SK-N-SH (cell line): ENCODE measurements around the gene TGM2. TPM values are rescaled to one million over a fixed set of nuclear protein-coding genes. Genes with fewer than 3 reads are reported as not detected.

Experiments used
- CTCF ChIA-PET: fragments of 300-600, 350-600 bp; formaldehyde crosslinking; extraction: SDS; loops from one replicate; lab custom pipeline; 2021; lab: Yijun Ruan, JAX
- POLR2A ChIA-PET: fragments of 350-600 bp; sonication (Branson Sonifier 250); formaldehyde crosslinking; extraction: SDS; loops from one replicate; lab custom pipeline; 2020; ENCODE audit warnings: antibody characterized with exemption, inconsistent platforms; lab: Yijun Ruan, JAX
- DNase-seq: peaks from one replicate; pipeline ENCODE4 v3.0.0; 2012
- H2AFZ ChIP-seq: fragments of 200-600 bp; sonication (generic); 2 replicates; pipeline ENCODE4 v1.8.1; 2016; ENCODE audit warnings: antibody characterized with exemption, mild to moderate bottlenecking, low read depth
- H3F3A ChIP-seq: fragments of 200-600 bp; sonication (generic); replicated peaks from 2 replicates; pipeline ENCODE3; 2016; ENCODE audit warnings: antibody characterized with exemption, mild to moderate bottlenecking; ENCODE audit not compliant: insufficient read depth
- H3K27ac ChIP-seq, 2 experiments: fragments of 200-500 bp in 1 of 2; fragments of 200-600 bp in 1 of 2; sonication (Bioruptor generic) in 1 of 2; sonication (generic), shearing (Covaris generic) in 1 of 2; 2 replicates each; pipeline versions ENCODE4 v1.5.1 to v1.6.1; 2014 to 2016; ENCODE audit warnings: low read depth in 2 of 2, inconsistent platforms in 1 of 2, low read length in 1 of 2, mild to moderate bottlenecking in 1 of 2, mixed read lengths in 1 of 2
- H3K27me3 ChIP-seq: fragments of 200-600 bp; sonication (generic), shearing (Covaris generic); 2 replicates; pipeline ENCODE4 v1.6.1; 2016; ENCODE audit warnings: mixed run types; ENCODE audit not compliant: insufficient read depth
- H3K36me3 ChIP-seq, 2 experiments: fragments of 200-500 bp in 1 of 2; fragments of 200-600 bp in 1 of 2; sonication (Bioruptor generic) in 1 of 2; sonication (generic) in 1 of 2; replicated peaks in 1 of 2; 2 replicates each; pipeline versions ENCODE3 to v1.5.1; 2014 to 2016; ENCODE audit warnings: low read length in 1 of 2, mild to moderate bottlenecking in 1 of 2; ENCODE audit not compliant: insufficient read depth in 2 of 2, control insufficient read depth in 1 of 2
- H3K4me1 ChIP-seq, 2 experiments: fragments of 200-500 bp in 1 of 2; fragments of 200-600 bp in 1 of 2; sonication (Bioruptor generic) in 1 of 2; sonication (generic), shearing (Covaris generic) in 1 of 2; 2 replicates each; pipeline versions ENCODE4 v1.5.1 to v1.6.1; 2014 to 2016; ENCODE audit warnings: low read depth in 1 of 2, low read length in 1 of 2, mixed run types in 1 of 2; ENCODE audit not compliant: insufficient read depth in 2 of 2, control insufficient read depth in 1 of 2
- H3K4me2 ChIP-seq: fragments of 200-600 bp; sonication (generic), shearing (Covaris generic); 2 replicates; pipeline ENCODE4 v1.6.1; 2017; ENCODE audit warnings: mixed run types
- H3K4me3 ChIP-seq, 2 experiments: fragments of 200-500 bp in 1 of 2; fragments of 200-600 bp in 1 of 2; sonication (Bioruptor generic) in 1 of 2; sonication (generic), shearing (Covaris generic) in 1 of 2; 2 replicates each; pipeline versions ENCODE4 v1.5.1 to v1.8.1; 2014 to 2016; ENCODE audit warnings: low read depth in 2 of 2, inconsistent platforms in 1 of 2, low read length in 1 of 2, mild to moderate bottlenecking in 1 of 2, mixed read lengths in 1 of 2, moderate library complexity in 1 of 2
- H3K79me2 ChIP-seq: fragments of 200-600 bp; sonication (generic); 2 replicates; pipeline ENCODE4 v1.8.1; 2017; ENCODE audit warnings: mild to moderate bottlenecking; ENCODE audit not compliant: insufficient read depth
- H3K9ac ChIP-seq: fragments of 200-600 bp; sonication (generic); 2 replicates; pipeline ENCODE4 v1.6.1; 2017; ENCODE audit warnings: mixed run types
- H3K9me2 ChIP-seq: fragments of 200-600 bp; sonication (generic); 2 replicates; pipeline ENCODE4 v1.6.1; 2017; ENCODE audit warnings: mixed run types
- H3K9me3 ChIP-seq: fragments of 200-600 bp; sonication (generic); 2 replicates; pipeline ENCODE4 v1.6.1; 2017; ENCODE audit warnings: mixed run types, mild to moderate bottlenecking, moderate library complexity
- H4K20me1 ChIP-seq: fragments of 200-600 bp; sonication (generic); 2 replicates; pipeline ENCODE4 v1.6.1; 2017; ENCODE audit warnings: mild to moderate bottlenecking, mixed run types; ENCODE audit not compliant: insufficient read depth
- CTCF ChIP-seq: fragments of 200-600 bp; sonication (generic); IDR thresholded peaks from 2 replicates; pipeline ENCODE4 v1.6.1; 2017; ENCODE audit warnings: antibody characterized with exemption, mild to moderate bottlenecking, moderate library complexity
- FOSL2 ChIP-seq: IDR thresholded peaks from 2 replicates; pipeline ENCODE4 v1.4.0; 2012; ENCODE audit warnings: low read depth, mild to moderate bottlenecking, moderate library complexity, borderline replicate concordance
- NRF1 ChIP-seq: IDR thresholded peaks from 2 replicates; pipeline ENCODE4 v1.6.1; 2012; ENCODE audit warnings: low read depth, mild to moderate bottlenecking, low read length
- POLR2AphosphoS5 ChIP-seq: IDR thresholded peaks from 2 replicates; pipeline ENCODE4 v1.6.1; 2012; ENCODE audit warnings: low read depth, low read length
- RFX5 ChIP-seq: IDR thresholded peaks from 2 replicates; pipeline ENCODE4 v1.6.1; 2012; ENCODE audit warnings: mild to moderate bottlenecking, improper control_type of control experiment, low read length
- SIN3A ChIP-seq: IDR thresholded peaks from 2 replicates; pipeline ENCODE4 v1.6.1; 2012; ENCODE audit warnings: low read depth, mild to moderate bottlenecking, low read length, moderate library complexity, borderline replicate concordance
- TAF1 ChIP-seq: IDR thresholded peaks from 2 replicates; pipeline ENCODE4 v1.6.1; 2012; ENCODE audit warnings: low read depth, mild to moderate bottlenecking, low read length, moderate library complexity, borderline replicate concordance
- TEAD4 ChIP-seq: IDR thresholded peaks from 2 replicates; pipeline ENCODE4 v1.4.0; 2012; ENCODE audit warnings: mild to moderate bottlenecking, borderline replicate concordance; ENCODE audit not compliant: insufficient read depth
- WGBS: methylation state at CpG from one replicate; pipeline ENCODE4 v1.1.6; 2017; ENCODE audit warnings: low lambda C conversion rate; 5-methylcytosine and 5-hydroxymethylcytosine counted together
- polyA plus RNA-seq, 3 experiments: library from polyadenylated mRNA; depleted of rRNA; stranded (reverse); fragments of >200 nt; gene quantifications; 2 replicates each; pipeline ENCODE4 v1.2.3, GENCODE V29; 2012

TGM2 gene
- polyA plus RNA-seq, 1 of the 3 experiments (the other 2 are of a cell fraction): 676 TPM

GRCh38 chr20:38137441-38138037, 27.5 kb downstream of the TGM2 start:
- Histone ChIP-seq H3K79me2 (no peaks in the 10 kb centered on the region), H3K9ac (no peak overlapping the region), H3K9me2 (no peaks in the 10 kb centered on the region), H4K20me1 (no peaks in the 10 kb centered on the region), H3K9me3 (no peaks in the 10 kb centered on the region), H3K4me1 (peaks cover 16 to 38% of the 10 kb centered on the region in 2 experiments), H3K4me3 (no peak overlapping the region), H3F3A (peaks cover 45% of the 10 kb centered on the region), H3K36me3 (peaks cover 52 to 68% of the 10 kb centered on the region in 2 experiments), H3K27me3 (no peaks in the 10 kb centered on the region), H2AFZ (no peak overlapping the region), H3K27ac (no peak overlapping the region), H3K4me2 (no peak overlapping the region)
- 91% methylated on average over 11 of the region's 11 CpGs for WGBS
- no peak for DNase-seq
- no peak for TF ChIP-seq SIN3A
- TF ChIP-seq RFX5: no peak
- TF ChIP-seq TAF1: no peak
- ChIA-PET POLR2A (no interaction called here), CTCF (no interaction called here)

GRCh38 chr20:38136421-38137245, 28.4 kb downstream of the TGM2 start:
- Histone ChIP-seq H3K27ac (peak overlapping the region; percentile 19 to 84; a peak in 3 of 4 replicates), H3K9me3 (no peaks in the 10 kb centered on the region), H2AFZ (no peak overlapping the region), H4K20me1 (no peaks in the 10 kb centered on the region), H3K36me3 (peaks cover 59 to 72% of the 10 kb centered on the region in 2 experiments), H3K9me2 (no peaks in the 10 kb centered on the region), H3K9ac (no peak overlapping the region), H3K27me3 (no peaks in the 10 kb centered on the region), H3K4me2 (no peak overlapping the region), H3K4me1 (peaks cover 16 to 46% of the 10 kb centered on the region in 2 experiments), H3F3A (peaks cover 52% of the 10 kb centered on the region), H3K79me2 (no peaks in the 10 kb centered on the region), H3K4me3 (no peak overlapping the region)
- CTCF ChIA-PET: interaction anchor here (0.8 to 1.4 kb wide), 2 partner anchors 28 to 85 kb away, joined by 3 to 4 read pairs; partner anchors contain the start of gene TGM2
- TF ChIP-seq CTCF: no peak
- TF ChIP-seq POLR2AphosphoS5: peak; percentile 27; the same call in 1 of the 2 replicates
- no peak for TF ChIP-seq NRF1
- no peak for TF ChIP-seq FOSL2
- TF ChIP-seq TEAD4: no peak
- POLR2A ChIA-PET: no interaction called here
- DNase-seq: no peak
- 94% methylated on average over 6 of the region's 14 CpGs for WGBS
